Measurements from ENCODE around the gene SLC25A10.

Gene SLC25A10

DNA sequence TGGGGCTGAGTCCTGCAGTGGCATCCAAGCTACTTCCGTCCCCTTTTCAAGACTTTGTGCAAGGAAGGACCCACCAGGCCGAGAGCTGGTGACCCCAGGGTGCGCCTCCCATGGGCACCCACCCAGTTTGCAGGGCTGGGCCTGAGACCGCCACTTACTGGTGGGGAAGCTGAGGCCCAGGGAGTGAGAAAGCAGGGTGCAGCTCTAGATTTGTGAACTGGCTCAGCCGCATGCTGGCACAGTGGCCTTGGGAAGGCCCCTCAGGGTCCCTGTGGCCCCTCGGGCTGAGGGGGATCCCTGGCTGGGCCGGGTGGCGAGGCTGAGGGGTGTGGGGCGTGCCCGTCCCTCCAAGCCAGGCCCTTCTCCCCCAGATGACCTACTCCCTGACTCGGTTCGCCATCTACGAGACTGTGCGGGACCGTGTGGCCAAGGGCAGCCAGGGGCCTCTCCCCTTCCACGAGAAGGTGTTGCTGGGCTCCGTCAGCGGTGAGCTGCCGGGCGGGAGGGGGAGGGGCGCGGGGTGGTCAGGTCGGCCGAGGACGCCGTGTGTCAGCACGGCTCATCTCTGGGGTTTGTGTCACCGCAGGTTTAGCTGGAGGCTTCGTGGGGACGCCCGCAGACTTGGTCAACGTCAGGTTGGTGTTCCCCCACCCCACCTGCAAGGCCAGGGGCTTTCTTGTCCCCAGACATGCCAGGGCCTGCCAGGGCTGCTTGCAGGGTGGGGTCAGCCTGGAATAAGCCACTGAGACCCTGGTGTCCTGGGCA is 3.2 kb downstream of the SLC25A10 start:
- Histone ChIP-seq H3K4me2 (ENCODE audit: low read depth, low read length) (no peak overlapping the region), H3F3A (ENCODE audit: insufficient read depth, low read length) (peaks cover 12% of the 10 kb centered on the region), H3K4me3 (ENCODE audit: low read length) (no peak overlapping the region), H3K4me1 (ENCODE audit: low read length) (peaks cover 17% of the 10 kb centered on the region), H3K9me3 (replicated peaks; ENCODE audit: insufficient read depth, low read length) (no peaks in the 10 kb centered on the region), H2AFZ (ENCODE audit: low read length) (no peak overlapping the region), H3K9me2 (replicated peaks; ENCODE audit: insufficient read depth, low read length) (no peaks in the 10 kb centered on the region), H3K27ac (ENCODE audit: low read length) (no peak overlapping the region), H3K9ac (ENCODE audit: low read length) (no peak overlapping the region), H3K79me2 (ENCODE audit: low read length) (peaks cover 34% of the 10 kb centered on the region), H3K36me3 (replicated peaks; ENCODE audit: insufficient read depth, low read length) (no peaks in the 10 kb centered on the region), H4K20me1 (ENCODE audit: insufficient read depth, low read length) (no peaks in the 10 kb centered on the region), H3K27me3 (replicated peaks; ENCODE audit: insufficient read depth, low read length) (no peaks in the 10 kb centered on the region)
- DNase-seq, result no peak
- TF ChIP-seq EZH2 (optimal IDR thresholded peaks at IDR 0.05; ENCODE audit: low read depth, low read length), result no peak
- TF ChIP-seq EZH2phosphoT487 (IDR thresholded peaks at IDR 0.05; ENCODE audit: low read length), result no peak
- TF ChIP-seq CTCF (IDR thresholded peaks at IDR 0.05; ENCODE audit: low read length), result no peak

GRCh38 chr17:81715872-81716673 is 4.0 kb downstream of the SLC25A10 start:
- peaks cover 34% of the 10 kb centered on the region for H3K79me2 ChIP-seq (ENCODE audit: low read length)
- no peak overlapping the region for H3K4me3 ChIP-seq (ENCODE audit: low read length)
- no peaks in the 10 kb centered on the region for H3K36me3 ChIP-seq (replicated peaks; ENCODE audit: insufficient read depth, low read length)
- H3K27ac ChIP-seq (ENCODE audit: low read length), result no peak overlapping the region
- no peak for DNase-seq
- H3K4me2 ChIP-seq (ENCODE audit: low read depth, low read length), result no peak overlapping the region
- H3K4me1 ChIP-seq (ENCODE audit: low read length), result peaks cover 11% of the 10 kb centered on the region
- H3F3A ChIP-seq (ENCODE audit: insufficient read depth, low read length), result peaks cover 8% of the 10 kb centered on the region
- H4K20me1 ChIP-seq (ENCODE audit: insufficient read depth, low read length), result no peaks in the 10 kb centered on the region
- no peaks in the 10 kb centered on the region for H3K9me3 ChIP-seq (replicated peaks; ENCODE audit: insufficient read depth, low read length)
- no peak overlapping the region for H3K9ac ChIP-seq (ENCODE audit: low read length)
- no peaks in the 10 kb centered on the region for H3K9me2 ChIP-seq (replicated peaks; ENCODE audit: insufficient read depth, low read length)
- no peaks in the 10 kb centered on the region for H3K27me3 ChIP-seq (replicated peaks; ENCODE audit: insufficient read depth, low read length)
- H2AFZ ChIP-seq (ENCODE audit: low read length), result no peak overlapping the region
- TF ChIP-seq CTCF (IDR thresholded peaks at IDR 0.05; ENCODE audit: low read length), result no peak
- no peak for TF ChIP-seq EZH2phosphoT487 (IDR thresholded peaks at IDR 0.05; ENCODE audit: low read length)
- TF ChIP-seq EZH2 (optimal IDR thresholded peaks at IDR 0.05; ENCODE audit: low read depth, low read length), result no peak

- no peak overlapping the region for H3K4me3 ChIP-seq (ENCODE audit: low read length)
- peaks cover 8% of the 10 kb centered on the region; the same call in 1 of the 2 replicates for H3K4me1 ChIP-seq (ENCODE audit: low read length)
- H4K20me1 ChIP-seq (ENCODE audit: insufficient read depth, low read length), result no peaks in the 10 kb centered on the region
- H3K9me3 ChIP-seq (replicated peaks; ENCODE audit: insufficient read depth, low read length), result no peaks in the 10 kb centered on the region
- no peak overlapping the region for H3K4me2 ChIP-seq (ENCODE audit: low read depth, low read length)
- no peak overlapping the region for H2AFZ ChIP-seq (ENCODE audit: low read length)
- no peak overlapping the region for H3K27ac ChIP-seq (ENCODE audit: low read length)
- H3K9me2 ChIP-seq (replicated peaks; ENCODE audit: insufficient read depth, low read length), result no peaks in the 10 kb centered on the region
- DNase-seq, result no peak
- no peak for TF ChIP-seq CTCF (IDR thresholded peaks at IDR 0.05; ENCODE audit: low read length)
- no peak for TF ChIP-seq EZH2 (optimal IDR thresholded peaks at IDR 0.05; ENCODE audit: low read depth, low read length)
- TF ChIP-seq EZH2phosphoT487 (IDR thresholded peaks at IDR 0.05; ENCODE audit: low read length), result no peak
- H3K9ac ChIP-seq (ENCODE audit: low read length), result no peak overlapping the region
- H3F3A ChIP-seq (ENCODE audit: insufficient read depth, low read length), result peaks cover 8% of the 10 kb centered on the region
- no peaks in the 10 kb centered on the region for H3K27me3 ChIP-seq (replicated peaks; ENCODE audit: insufficient read depth, low read length)
- H3K36me3 ChIP-seq (replicated peaks; ENCODE audit: insufficient read depth, low read length), result no peaks in the 10 kb centered on the region
- peaks cover 34% of the 10 kb centered on the region for H3K79me2 ChIP-seq (ENCODE audit: low read length)
Measured at GRCh38 chr17:81716674-81716996, 4.6 kb downstream of the SLC25A10 start.

Data from MM.1S (cell line).